GM18526 (cell line): ENCODE data around the gene BMP6.

ENCODE experiments used
- POLR2A ChIP-seq: IDR thresholded peaks from 3 replicates; pipeline ENCODE4 v1.6.1; 2011; ENCODE audit not compliant: insufficient read length; ENCODE audit errors: extremely low read depth

The BMP6 gene

DNA sequence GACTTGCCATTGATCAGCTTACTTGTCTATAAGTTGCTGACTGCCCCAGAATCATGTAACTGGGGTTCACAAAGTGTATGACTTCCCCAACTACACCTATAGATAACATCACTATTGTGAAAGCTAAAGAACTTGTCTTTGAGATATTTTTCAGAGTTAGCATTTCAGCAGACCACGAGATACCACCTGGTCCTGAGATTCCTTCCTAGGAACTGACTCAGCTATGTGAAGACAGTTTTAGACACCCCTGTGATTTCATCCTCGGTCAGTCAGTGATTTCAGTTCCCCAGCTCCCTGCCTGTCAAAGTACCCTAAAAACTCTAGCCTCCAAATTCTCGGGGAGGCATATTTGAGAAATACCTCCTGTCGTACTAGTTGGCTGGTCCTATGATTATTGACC is 122.3 kb downstream of the BMP6 start:
- TF ChIP-seq POLR2A = no peak

DNA sequence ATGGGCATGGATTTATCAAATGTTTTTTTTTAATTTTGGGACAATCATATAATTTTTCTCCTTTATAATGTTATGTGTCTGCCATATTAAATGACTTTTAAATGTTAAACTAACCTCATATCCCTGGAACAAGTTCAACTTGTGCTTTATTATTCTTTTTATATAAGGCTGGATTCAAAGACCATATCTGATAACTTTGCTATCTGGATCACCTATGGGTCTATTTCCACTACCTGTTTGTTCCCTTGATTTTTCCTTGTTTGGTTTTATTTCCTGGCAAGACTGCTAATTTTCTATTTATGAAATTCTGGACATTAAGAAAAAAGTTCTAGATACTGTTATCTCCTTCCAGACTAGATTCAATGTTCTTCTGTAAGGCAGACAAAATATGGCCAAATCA is 125.9 kb downstream of the BMP6 start:
- no peak for TF ChIP-seq POLR2A

DNA sequence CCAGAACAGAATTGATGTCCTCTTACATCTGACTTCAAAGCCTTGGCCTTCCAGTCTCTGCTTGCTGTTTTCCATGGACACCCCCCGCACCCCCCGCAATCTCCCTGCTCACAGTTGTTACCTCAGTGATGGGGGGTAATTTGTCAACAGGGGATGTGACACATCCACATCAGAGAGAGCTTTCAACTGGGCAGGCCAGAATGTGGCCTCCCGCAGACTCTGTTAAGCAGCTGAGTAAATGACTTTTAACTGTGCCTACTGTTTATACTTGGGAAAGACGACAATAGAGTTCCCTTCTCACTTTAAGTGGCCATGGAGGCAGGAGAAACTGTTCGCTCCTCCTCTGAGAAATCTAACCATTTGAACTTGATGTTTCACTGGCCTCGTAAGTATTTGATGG is 133.7 kb downstream of the BMP6 start:
- no peak for TF ChIP-seq POLR2A

DNA sequence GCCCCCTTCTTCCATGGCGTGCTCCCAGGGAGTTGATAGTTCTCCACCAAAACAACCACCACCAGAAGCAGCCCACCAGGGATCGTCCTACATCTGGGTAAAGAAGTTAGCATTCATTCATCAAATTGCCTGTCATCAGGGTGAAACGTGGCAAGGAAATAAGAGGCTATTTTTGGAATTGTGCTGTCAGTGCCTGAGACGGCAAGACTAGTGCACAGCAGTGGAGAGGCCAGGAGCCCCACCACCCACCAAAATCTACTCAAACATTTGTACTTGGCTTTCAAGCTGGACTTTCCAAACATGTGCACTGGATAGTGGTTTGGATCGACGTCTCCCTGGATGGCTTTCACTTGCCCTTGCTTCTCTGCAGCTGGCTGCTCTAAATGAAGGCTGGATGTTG is 139.9 kb downstream of the BMP6 start:
- no peak for TF ChIP-seq POLR2A

GRCh38 chr6:7866526-7866925 is 140.6 kb downstream of the BMP6 start:
- no peak for TF ChIP-seq POLR2A

DNA sequence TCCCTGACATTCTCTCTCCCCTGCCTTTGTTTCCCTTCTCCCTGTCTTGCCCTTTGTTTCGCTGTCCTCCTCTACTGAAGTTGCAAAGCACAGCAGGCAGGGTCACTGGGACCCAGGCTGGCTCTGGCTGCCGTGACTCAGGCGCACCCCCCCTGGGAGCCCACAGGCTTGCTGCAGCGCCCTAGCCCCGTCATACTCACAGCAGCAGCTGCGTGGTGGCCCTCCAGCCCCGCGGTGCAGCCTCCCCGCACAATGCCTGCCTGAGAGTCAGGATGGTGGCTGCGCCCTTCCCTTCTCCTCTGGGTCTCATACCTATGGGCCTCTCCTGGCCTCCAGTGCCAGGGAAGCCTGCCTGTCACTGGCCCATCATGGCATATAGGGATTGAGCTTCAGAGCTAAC is 143.0 kb downstream of the BMP6 start:
- TF ChIP-seq POLR2A = no peak

DNA sequence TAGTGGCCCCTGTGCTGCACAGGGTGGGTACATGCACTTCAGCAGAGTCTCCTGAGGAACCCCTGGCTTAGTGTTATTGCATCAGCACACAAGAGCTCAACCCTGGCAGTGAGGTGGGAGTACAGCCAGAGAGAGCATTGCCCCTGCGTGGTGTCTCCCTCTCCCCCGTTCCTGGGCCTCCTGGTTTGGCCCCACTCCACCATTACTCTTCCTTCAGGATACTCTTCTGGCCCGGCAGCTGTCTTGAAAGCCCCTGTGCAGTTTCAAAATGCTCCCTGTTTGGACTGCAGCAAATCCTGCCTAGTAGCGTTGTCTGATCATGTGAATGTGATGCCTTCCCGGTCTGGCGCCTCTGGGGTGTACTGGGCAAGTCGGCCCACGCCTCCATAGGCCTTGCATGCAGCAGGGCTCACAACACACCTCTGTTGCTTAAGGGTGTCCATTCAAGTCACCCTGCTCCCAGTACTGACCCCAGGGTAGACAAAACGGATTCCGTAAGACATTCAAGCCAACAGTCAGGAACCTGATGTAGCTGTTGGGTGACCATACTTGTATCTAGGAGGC is 152.6 kb downstream of the BMP6 start:
- no peak for TF ChIP-seq POLR2A

- no peak for TF ChIP-seq POLR2A
Measured at GRCh38 chr6:7879043-7879442, 153.1 kb downstream of the BMP6 start.

GRCh38 chr6:7879579-7879978 is 153.7 kb downstream of the BMP6 start:
- TF ChIP-seq POLR2A = no peak

DNA sequence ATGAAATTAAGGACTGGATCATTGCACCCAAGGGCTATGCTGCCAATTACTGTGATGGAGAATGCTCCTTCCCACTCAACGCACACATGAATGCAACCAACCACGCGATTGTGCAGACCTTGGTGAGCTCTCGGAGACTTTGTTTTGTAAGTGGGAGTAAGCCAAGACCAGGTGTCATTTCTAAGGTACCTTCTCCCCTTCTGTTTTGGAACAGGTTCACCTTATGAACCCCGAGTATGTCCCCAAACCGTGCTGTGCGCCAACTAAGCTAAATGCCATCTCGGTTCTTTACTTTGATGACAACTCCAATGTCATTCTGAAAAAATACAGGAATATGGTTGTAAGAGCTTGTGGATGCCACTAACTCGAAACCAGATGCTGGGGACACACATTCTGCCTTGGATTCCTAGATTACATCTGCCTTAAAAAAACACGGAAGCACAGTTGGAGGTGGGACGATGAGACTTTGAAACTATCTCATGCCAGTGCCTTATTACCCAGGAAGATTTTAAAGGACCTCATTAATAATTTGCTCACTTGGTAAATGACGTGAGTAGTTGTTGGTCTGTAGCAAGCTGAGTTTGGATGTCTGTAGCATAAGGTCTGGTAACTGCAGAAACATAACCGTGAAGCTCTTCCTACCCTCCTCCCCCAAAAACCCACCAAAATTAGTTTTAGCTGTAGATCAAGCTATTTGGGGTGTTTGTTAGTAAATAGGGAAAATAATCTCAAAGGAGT is 154.2 kb downstream of the BMP6 start:
- TF ChIP-seq POLR2A = no peak

GRCh38 chr6:7880718-7881107 is 154.8 kb downstream of the BMP6 start:
- TF ChIP-seq POLR2A = no peak

GRCh38 chr6:7881765-7882500 is 156.0 kb downstream of the BMP6 start:
- TF ChIP-seq POLR2A = no peak

DNA sequence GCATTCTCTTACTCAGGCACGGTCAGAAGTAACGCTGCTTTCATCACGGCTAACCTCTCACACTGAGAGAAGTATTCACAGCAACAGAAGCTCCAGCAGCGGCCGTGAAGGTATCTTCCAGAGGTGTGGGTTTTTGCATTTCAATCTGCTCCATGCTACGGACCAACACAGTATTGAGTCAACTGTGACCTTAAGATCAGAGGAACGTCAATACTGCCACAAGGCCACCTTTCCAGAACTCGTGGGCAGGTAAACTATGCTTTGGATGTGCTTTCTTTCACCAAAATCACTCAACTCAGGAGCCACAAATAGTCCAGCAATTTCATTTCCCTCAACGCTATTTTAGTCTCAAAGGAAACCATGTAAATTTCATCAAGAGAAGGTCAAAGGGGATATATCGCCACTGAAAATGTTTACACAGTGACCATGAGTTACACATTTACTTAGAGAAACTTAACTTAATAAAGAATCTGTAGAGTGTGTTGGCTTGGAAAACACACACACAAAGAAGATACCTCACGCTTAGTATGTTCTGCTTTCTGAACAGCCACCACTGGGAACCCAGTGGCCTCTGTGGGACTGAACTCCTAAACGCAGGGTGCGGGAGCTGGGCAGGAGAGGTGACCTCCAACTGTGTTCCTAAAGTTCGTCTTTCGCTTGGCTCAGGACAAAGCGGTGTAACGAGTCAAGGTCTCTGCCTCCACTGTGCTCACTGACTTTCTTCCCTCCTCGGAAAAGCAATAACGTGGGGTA is 156.8 kb downstream of the BMP6 start:
- TF ChIP-seq POLR2A = no peak

- TF ChIP-seq POLR2A = no peak
Measured at GRCh38 chr6:7883381-7883780, 157.5 kb downstream of the BMP6 start.

DNA sequence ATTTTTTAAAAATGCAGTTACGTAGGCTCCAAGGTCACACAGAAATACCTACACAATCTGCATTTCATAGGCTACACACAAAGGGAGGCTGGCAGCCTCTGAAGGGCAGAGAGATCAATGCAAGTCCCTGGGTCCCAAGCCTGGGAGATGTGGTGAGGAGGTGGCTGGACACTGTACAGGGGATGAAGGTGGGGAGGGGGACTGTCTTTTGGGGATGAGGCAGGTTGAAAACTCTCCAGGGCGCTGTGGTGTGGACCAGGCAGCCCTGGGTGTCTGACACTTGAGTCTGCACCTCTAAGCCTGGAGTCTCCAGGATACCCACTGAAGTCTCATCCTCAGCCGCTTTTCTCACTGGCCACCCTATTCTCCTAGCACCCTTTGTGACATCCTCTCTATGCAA is 160.2 kb downstream of the BMP6 start:
- no peak for TF ChIP-seq POLR2A

GRCh38 chr6:7887278-7887991 is 161.5 kb downstream of the BMP6 start:
- peak; percentile 12 for TF ChIP-seq POLR2A
